ENCODE results near the gene XRCC2.

The XRCC2 gene

GRCh38 chr7:152608656-152609055 is 67.3 kb downstream of the XRCC2 start:
- no peak for DNase-seq

- DNase-seq, result no peak
These were observed 67.7 kb downstream of the XRCC2 start for GRCh38 chr7:152608208-152608607.

GRCh38 chr7:152607007-152607406 is 68.9 kb downstream of the XRCC2 start:
- DNase-seq, result no peak

GRCh38 chr7:152602962-152603361 is 73.0 kb downstream of the XRCC2 start:
- no peak for DNase-seq

- DNase-seq, result no peak
These were observed 74.6 kb downstream of the XRCC2 start for GRCh38 chr7:152601305-152601798.

- no peak for DNase-seq
These were observed 75.7 kb downstream of the XRCC2 start for GRCh38 chr7:152600266-152600665.

- no peak for DNase-seq
These were observed 78.4 kb downstream of the XRCC2 start for GRCh38 chr7:152597507-152597906.

GRCh38 chr7:152596824-152597223 is 79.1 kb downstream of the XRCC2 start:
- no peak for DNase-seq

Data from cerebellar nuclear complex (tissue), 1 donor.